DMS 273 treated with DMSO at 0.1 percent for 48 hours (cell line): ENCODE data around the gene SLC7A14.

Source experiments
- DNase-seq: peaks from one replicate; lab custom pipeline; 2025; lab: John Stamatoyannopoulos, UW

The SLC7A14 gene

GRCh38 chr3:170534227-170534626 is 51.6 kb downstream of the SLC7A14 start:
- no peak for DNase-seq

- DNase-seq = no peak
Observed at GRCh38 chr3:170532573-170532972, 53.3 kb downstream of the SLC7A14 start.

- DNase-seq = no peak
Observed at GRCh38 chr3:170531657-170532335, 54.1 kb downstream of the SLC7A14 start.

GRCh38 chr3:170531054-170531453 is 54.8 kb downstream of the SLC7A14 start:
- no peak for DNase-seq

GRCh38 chr3:170529912-170530311 is 56.0 kb downstream of the SLC7A14 start:
- no peak for DNase-seq

- peak; percentile 55 for DNase-seq
Observed at GRCh38 chr3:170529346-170529745, 56.5 kb downstream of the SLC7A14 start.

GRCh38 chr3:170528726-170529125 is 57.1 kb downstream of the SLC7A14 start:
- peak; percentile 84 for DNase-seq

- peak; percentile 74 for DNase-seq
Observed at GRCh38 chr3:170524073-170524472, 61.8 kb downstream of the SLC7A14 start.

- no peak for DNase-seq
Observed at GRCh38 chr3:170523248-170523647, 62.6 kb downstream of the SLC7A14 start.

- no peak for DNase-seq
Observed at GRCh38 chr3:170522201-170522600, 63.7 kb downstream of the SLC7A14 start.

GRCh38 chr3:170520996-170521395 is 64.9 kb downstream of the SLC7A14 start:
- no peak for DNase-seq

- no peak for DNase-seq
Observed at GRCh38 chr3:170517242-170517945, 68.5 kb downstream of the SLC7A14 start.

GRCh38 chr3:170513642-170514041 is 72.2 kb downstream of the SLC7A14 start:
- DNase-seq = no peak

- no peak for DNase-seq
Observed at GRCh38 chr3:170511371-170511770, 74.5 kb downstream of the SLC7A14 start.

- no peak for DNase-seq
Observed at GRCh38 chr3:170508839-170509238, 77.0 kb downstream of the SLC7A14 start.

GRCh38 chr3:170508291-170508690 is 77.6 kb downstream of the SLC7A14 start:
- no peak for DNase-seq

- DNase-seq = no peak
Observed at GRCh38 chr3:170507063-170507462, 78.8 kb downstream of the SLC7A14 start.

- DNase-seq = no peak
Observed at GRCh38 chr3:170506556-170506955, 79.3 kb downstream of the SLC7A14 start.

- DNase-seq = no peak
Observed at GRCh38 chr3:170502297-170502696, 83.6 kb downstream of the SLC7A14 start.

- DNase-seq = no peak
Observed at GRCh38 chr3:170500995-170501394, 84.9 kb downstream of the SLC7A14 start.

- DNase-seq = no peak
Observed at GRCh38 chr3:170500462-170500861, 85.4 kb downstream of the SLC7A14 start.

- peak; percentile 67 for DNase-seq
Observed at GRCh38 chr3:170499562-170500156, 86.2 kb downstream of the SLC7A14 start.
